ENCODE results near the gene SAPCD1. TPM values are rescaled to one million over a fixed set of nuclear protein-coding genes. Genes with fewer than 3 reads are reported as not detected.
A peak's percentile ranks its signal among the peaks of the same experiment; 100 is the strongest.

SAPCD1 gene
- polyA plus RNA-seq (2013, experiment 1 of 2): 2.3 TPM
- 4.5 TPM for polyA plus RNA-seq (2013, experiment 2 of 2)

DNA sequence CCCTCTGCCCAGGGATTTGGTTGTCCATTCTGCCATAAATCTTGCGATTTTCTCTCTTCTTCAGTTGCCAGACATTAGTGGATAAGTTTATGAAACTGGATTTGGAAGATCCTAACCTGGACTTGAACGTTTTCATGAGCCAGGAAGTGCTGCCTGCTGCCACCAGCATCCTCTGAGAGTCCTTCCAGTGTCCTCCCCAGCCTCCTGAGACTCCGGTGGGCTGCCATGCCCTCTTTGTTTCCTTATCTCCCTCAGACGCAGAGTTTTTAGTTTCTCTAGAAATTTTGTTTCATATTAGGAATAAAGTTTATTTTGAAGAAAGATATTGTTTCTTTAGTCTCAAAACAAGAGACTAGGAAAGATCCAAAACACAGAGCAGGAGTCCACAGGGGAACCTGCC, at the start of gene SAPCD1:
SAPCD1 (plus strand) TSS at position 301 of the 400 bp plus-strand sequence. CDS start 399 bp downstream, outside the sequence.
- 0 out of 2 replicates have a peak within 1 kb of the TSS, but pooled peaks have one; percentile 1 for H3K9ac ChIP-seq (ENCODE audit: low read depth, low read length)
- H3K36me3 ChIP-seq (ENCODE audit: insufficient read depth, low read length): peaks cover 36% of the 10 kb centered on the region; the same call in 1 of the 2 replicates
- 85% methylated on average over 3 of the region's 4 CpGs for WGBS

DNA sequence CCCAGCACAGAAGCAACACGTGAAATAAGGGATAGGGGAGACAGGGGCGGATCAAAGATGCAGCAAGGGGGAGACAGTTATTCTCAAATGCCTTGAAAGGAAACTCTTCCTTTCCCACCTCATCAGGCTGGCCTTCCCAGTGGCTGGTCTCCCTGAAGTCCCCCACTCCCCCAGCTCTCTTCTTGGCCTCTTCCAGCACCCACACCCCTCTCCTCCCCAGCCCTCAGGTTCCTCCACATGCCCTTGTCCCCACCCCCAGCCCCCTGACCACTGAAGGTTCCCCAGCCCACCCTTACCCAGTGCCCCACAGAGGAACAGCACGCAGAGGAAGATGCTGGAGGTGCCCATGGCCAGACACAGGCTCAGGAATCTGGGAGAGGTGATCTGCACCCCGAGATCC, 49.0 kb upstream of the SAPCD1 start:
- H3K36me3 ChIP-seq (ENCODE audit: insufficient read depth, low read length): no peaks in the 10 kb centered on the region
- no peak overlapping the region for H3K9ac ChIP-seq (ENCODE audit: low read depth, low read length)
- WGBS: 52% methylated on average over 4 of the region's 4 CpGs
- peaks cover 33% of the 10 kb centered on the region for H3K4me1 ChIP-seq (ENCODE audit: insufficient read depth, low read length)
- no peaks in the 10 kb centered on the region for H3K27me3 ChIP-seq (ENCODE audit: insufficient read depth, low read length)
- H3K4me3 ChIP-seq (ENCODE audit: low read length): no peak overlapping the region
- H3K9me3 ChIP-seq (ENCODE audit: insufficient read depth, low read depth, low read length): no peaks in the 10 kb centered on the region
- no peak overlapping the region for H3K27ac ChIP-seq (ENCODE audit: low read depth, low read length)

More for the DNA sequence above, at the start of gene SAPCD1:
- peaks cover 8% of the 10 kb centered on the region; the same call in 1 of the 2 replicates for H3K4me1 ChIP-seq (ENCODE audit: insufficient read depth, low read length)
- peak within 1 kb of the TSS; percentile 51; the same call in 1 of the 2 replicates for H3K27ac ChIP-seq (ENCODE audit: low read depth, low read length)
- no peaks in the 10 kb centered on the region for H3K27me3 ChIP-seq (ENCODE audit: insufficient read depth, low read length)
- H3K9me3 ChIP-seq (ENCODE audit: insufficient read depth, low read depth, low read length): no peaks in the 10 kb centered on the region
- no peak within 1 kb of the TSS for H3K4me3 ChIP-seq (ENCODE audit: low read length)

GRCh38 chr6:31713991-31714684, 48.3 kb upstream of the SAPCD1 start:
- H3K27me3 ChIP-seq (ENCODE audit: insufficient read depth, low read length): no peaks in the 10 kb centered on the region
- H3K27ac ChIP-seq (ENCODE audit: low read depth, low read length): 0 out of 2 replicates have a peak overlapping the region, but pooled peaks have one; percentile 7
- WGBS: 19% methylated on average over 5 of the region's 5 CpGs
- no peak overlapping the region for H3K4me3 ChIP-seq (ENCODE audit: low read length)
- peaks cover 36% of the 10 kb centered on the region for H3K4me1 ChIP-seq (ENCODE audit: insufficient read depth, low read length)
- no peaks in the 10 kb centered on the region for H3K9me3 ChIP-seq (ENCODE audit: insufficient read depth, low read depth, low read length)
- no peaks in the 10 kb centered on the region for H3K36me3 ChIP-seq (ENCODE audit: insufficient read depth, low read length)
- H3K9ac ChIP-seq (ENCODE audit: low read depth, low read length): no peak overlapping the region

DNA sequence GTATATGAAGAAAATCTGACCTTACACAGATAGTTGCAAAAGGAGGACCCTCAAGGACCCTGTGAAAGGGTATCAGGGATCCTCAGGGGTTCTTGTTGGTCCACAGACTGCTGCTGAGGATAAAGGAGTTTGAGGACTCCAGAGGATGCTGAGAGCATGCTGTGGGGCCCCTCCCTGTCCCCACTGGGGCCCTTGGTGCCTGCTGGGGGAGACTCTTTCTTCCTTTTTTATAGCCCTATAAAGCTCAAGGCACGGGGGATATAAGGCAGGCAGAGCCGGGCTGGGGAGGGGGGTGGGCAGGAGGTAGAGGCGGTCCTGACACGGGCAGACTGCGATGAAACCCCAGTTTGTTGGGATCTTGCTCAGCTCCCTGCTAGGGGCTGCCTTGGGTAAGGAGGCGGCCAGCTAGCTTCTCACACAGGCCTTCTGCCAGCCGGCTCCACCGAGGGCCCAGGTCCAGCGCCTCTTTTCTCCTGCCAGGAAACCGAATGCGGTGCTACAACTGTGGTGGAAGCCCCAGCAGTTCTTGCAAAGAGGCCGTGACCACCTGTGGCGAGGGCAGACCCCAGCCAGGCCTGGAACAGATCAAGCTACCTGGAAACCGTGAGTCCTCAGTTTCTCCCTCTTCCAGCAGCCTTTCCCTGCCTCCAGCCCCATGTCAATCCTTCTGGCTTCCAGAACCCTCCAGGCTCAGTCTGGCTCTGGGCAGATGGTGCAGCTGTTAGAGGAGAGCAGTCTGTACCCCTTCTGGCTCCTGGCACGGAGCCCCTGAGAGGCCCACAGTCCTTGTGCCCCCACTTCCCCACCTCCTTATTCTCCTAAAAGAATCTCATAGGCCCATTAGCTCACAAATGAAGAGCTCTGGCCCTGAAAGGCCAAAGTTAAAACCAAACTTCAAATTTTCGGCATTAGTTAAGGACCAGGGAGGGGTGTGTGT, 47.2 kb upstream of the SAPCD1 start, which contains the start of gene LY6G6D:
LY6G6D (plus strand) TSS at position 327 of the 937 bp plus-strand sequence; CDS start at position 335, 8 bp downstream.
- H3K9me3 ChIP-seq (ENCODE audit: insufficient read depth, low read depth, low read length): no peaks in the 10 kb centered on the region
- no peaks in the 10 kb centered on the region for H3K27me3 ChIP-seq (ENCODE audit: insufficient read depth, low read length)
- no peak within 1 kb of the TSS for H3K4me3 ChIP-seq (ENCODE audit: low read length)
- H3K9ac ChIP-seq (ENCODE audit: low read depth, low read length): no peak within 1 kb of the TSS
- H3K4me1 ChIP-seq (ENCODE audit: insufficient read depth, low read length): peaks cover 36% of the 10 kb centered on the region
- no peaks in the 10 kb centered on the region for H3K36me3 ChIP-seq (ENCODE audit: insufficient read depth, low read length)
- 0 out of 2 replicates have a peak within 1 kb of the TSS, but pooled peaks have one; percentile 7 for H3K27ac ChIP-seq (ENCODE audit: low read depth, low read length)
- WGBS: 60% methylated on average over 15 of the region's 16 CpGs

DNA sequence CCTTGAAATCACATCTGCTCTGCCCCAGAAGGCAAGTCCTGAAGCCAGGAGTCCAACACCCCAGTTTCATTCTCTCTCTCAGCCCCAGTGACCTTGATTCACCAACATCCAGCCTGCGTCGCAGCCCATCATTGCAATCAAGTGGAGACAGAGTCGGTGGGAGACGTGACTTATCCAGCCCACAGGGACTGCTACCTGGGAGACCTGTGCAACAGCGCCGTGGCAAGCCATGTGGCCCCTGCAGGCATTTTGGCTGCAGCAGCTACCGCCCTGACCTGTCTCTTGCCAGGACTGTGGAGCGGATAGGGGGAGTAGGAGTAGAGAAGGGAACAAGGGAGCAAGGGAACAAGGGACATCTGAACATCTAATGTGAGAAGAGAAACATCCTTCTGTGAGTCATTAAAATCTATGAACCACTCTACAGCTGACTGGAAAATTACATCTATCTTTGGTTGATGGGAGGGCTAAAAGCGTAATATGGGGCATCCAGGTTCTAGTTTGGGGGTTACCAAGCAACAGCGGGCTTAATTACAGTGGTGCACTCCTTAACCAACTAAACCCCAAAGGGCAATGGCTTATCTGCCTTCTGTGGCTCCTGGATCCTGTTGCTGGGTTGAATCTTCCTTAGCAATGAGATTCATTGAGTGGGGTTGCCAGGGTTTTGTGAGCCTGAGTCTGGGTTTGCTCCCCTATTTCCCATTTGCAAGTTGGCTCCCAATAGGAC, 44.8 kb upstream of the SAPCD1 start:
- Histone ChIP-seq H3K9me3 (ENCODE audit: insufficient read depth, low read depth, low read length) (no peaks in the 10 kb centered on the region), H3K36me3 (ENCODE audit: insufficient read depth, low read length) (no peaks in the 10 kb centered on the region), H3K9ac (ENCODE audit: low read depth, low read length) (no peak overlapping the region), H3K4me3 (ENCODE audit: low read length) (no peak overlapping the region), H3K4me1 (ENCODE audit: insufficient read depth, low read length) (peaks cover 36% of the 10 kb centered on the region), H3K27me3 (ENCODE audit: insufficient read depth, low read length) (no peaks in the 10 kb centered on the region), H3K27ac (ENCODE audit: low read depth, low read length) (no peak overlapping the region)
- WGBS: 72% methylated on average over 10 of the region's 10 CpGs

DNA sequence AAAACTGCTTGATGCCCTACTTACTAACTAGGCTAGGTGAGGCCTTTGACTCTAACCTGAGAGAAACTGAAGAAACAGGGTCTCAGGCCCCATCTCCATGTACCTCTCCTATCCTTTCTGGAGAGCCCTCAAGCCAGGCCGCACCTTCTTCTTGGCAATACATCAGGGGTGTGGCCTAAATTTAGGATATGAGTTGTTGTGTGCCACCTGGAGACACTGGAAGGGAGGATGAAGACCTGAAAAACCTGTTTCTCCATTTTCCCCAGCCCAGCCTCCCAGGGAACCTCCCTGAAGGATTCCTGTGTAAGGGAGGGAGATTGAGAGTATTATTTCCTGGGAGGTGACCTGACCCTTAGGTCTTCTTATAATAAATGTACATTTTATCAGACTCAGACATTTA, 44.2 kb upstream of the SAPCD1 start:
- Histone ChIP-seq H3K27me3 (ENCODE audit: insufficient read depth, low read length) (no peaks in the 10 kb centered on the region), H3K27ac (ENCODE audit: low read depth, low read length) (no peak overlapping the region), H3K9ac (ENCODE audit: low read depth, low read length) (no peak overlapping the region), H3K36me3 (ENCODE audit: insufficient read depth, low read length) (no peaks in the 10 kb centered on the region), H3K9me3 (ENCODE audit: insufficient read depth, low read depth, low read length) (no peaks in the 10 kb centered on the region), H3K4me3 (ENCODE audit: low read length) (no peak overlapping the region), H3K4me1 (ENCODE audit: insufficient read depth, low read length) (peaks cover 34% of the 10 kb centered on the region)
- WGBS: no CpG with 5 or more reads among the region's 1 CpG

GRCh38 chr6:31719001-31719400, 43.5 kb upstream of the SAPCD1 start:
- Histone ChIP-seq H3K4me3 (ENCODE audit: low read length) (no peak overlapping the region), H3K4me1 (ENCODE audit: insufficient read depth, low read length) (peaks cover 28% of the 10 kb centered on the region), H3K27me3 (ENCODE audit: insufficient read depth, low read length) (no peaks in the 10 kb centered on the region), H3K9me3 (ENCODE audit: insufficient read depth, low read depth, low read length) (no peaks in the 10 kb centered on the region), H3K27ac (ENCODE audit: low read depth, low read length) (no peak overlapping the region), H3K36me3 (ENCODE audit: insufficient read depth, low read length) (no peaks in the 10 kb centered on the region), H3K9ac (ENCODE audit: low read depth, low read length) (no peak overlapping the region)
- 89% methylated on average over 6 of the region's 6 CpGs for WGBS

DNA sequence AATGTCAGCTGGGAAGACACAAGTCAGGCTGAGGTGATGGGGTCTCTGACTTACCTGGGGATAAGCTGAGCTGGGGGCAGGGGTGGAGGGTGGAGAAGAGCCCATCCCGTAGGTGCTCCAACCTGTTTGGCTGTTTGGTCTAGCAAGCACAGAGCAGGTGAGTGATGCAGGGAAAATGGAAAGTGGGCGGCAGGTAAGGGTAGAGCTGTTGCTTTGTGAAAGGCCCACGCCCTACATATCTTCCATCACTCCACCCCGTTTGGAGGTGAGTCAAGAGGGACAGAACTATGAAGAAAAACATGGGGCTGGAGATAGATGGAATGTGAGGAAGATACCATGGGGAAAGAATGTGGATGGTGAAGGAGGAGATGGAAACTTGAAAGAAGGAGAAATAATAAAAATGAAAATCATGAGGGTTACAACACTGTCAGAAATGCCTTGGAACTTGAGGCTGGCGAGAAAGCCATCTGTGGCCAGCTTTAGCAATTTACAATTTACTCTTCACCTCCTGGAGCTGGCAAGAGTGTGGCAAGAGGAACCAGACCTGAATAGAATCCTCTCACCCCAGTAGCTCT, 42.2 kb upstream of the SAPCD1 start:
- H3K9me3 ChIP-seq (ENCODE audit: insufficient read depth, low read depth, low read length): no peaks in the 10 kb centered on the region
- no peaks in the 10 kb centered on the region for H3K27me3 ChIP-seq (ENCODE audit: insufficient read depth, low read length)
- H3K36me3 ChIP-seq (ENCODE audit: insufficient read depth, low read length): no peaks in the 10 kb centered on the region
- 96% methylated on average over 5 of the region's 5 CpGs for WGBS
- no peak overlapping the region for H3K27ac ChIP-seq (ENCODE audit: low read depth, low read length)
- H3K4me3 ChIP-seq (ENCODE audit: low read length): no peak overlapping the region
- no peak overlapping the region for H3K9ac ChIP-seq (ENCODE audit: low read depth, low read length)
- H3K4me1 ChIP-seq (ENCODE audit: insufficient read depth, low read length): peaks cover 16% of the 10 kb centered on the region

GRCh38 chr6:31721351-31722020, 41.0 kb upstream of the SAPCD1 start, which contains the start of gene LY6G6C:
Gene LY6G6C (minus strand): TSS chr6:31721746. CDS start chr6:31721679, 67 bp downstream.
- Histone ChIP-seq H3K4me1 (ENCODE audit: insufficient read depth, low read length) (peaks cover 15% of the 10 kb centered on the region), H3K36me3 (ENCODE audit: insufficient read depth, low read length) (peaks cover 9% of the 10 kb centered on the region), H3K27ac (ENCODE audit: low read depth, low read length) (no peak within 1 kb of the TSS), H3K27me3 (ENCODE audit: insufficient read depth, low read length) (no peaks in the 10 kb centered on the region), H3K9me3 (ENCODE audit: insufficient read depth, low read depth, low read length) (no peaks in the 10 kb centered on the region), H3K9ac (ENCODE audit: low read depth, low read length) (no peak within 1 kb of the TSS), H3K4me3 (ENCODE audit: low read length) (no peak within 1 kb of the TSS)
- WGBS: 87% methylated on average over 3 of the region's 4 CpGs

DNA sequence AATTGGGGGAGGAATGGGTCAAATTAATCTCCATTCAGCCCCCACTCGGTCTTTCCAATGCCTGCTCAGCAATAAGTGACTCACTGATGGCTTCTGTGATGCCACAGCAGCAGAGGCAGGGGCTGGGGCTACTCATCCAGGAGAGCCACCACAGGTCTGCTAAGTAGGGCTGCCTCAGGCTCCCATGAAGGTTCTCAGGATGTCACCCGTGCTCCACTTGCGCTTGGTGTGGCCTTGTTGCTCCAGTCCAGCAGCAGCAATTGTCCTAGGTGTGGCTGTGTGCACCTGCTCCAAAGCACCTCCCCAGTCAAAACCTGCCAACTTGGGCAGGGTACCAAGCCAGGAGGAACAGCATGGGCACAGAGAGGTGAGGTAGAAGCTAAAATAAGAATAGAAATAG, 40.3 kb upstream of the SAPCD1 start:
- peaks cover 16% of the 10 kb centered on the region for H3K36me3 ChIP-seq (ENCODE audit: insufficient read depth, low read length)
- no peak overlapping the region for H3K9ac ChIP-seq (ENCODE audit: low read depth, low read length)
- WGBS: 92% methylated on average over 3 of the region's 3 CpGs
- peaks cover 15% of the 10 kb centered on the region for H3K4me1 ChIP-seq (ENCODE audit: insufficient read depth, low read length)
- no peak overlapping the region for H3K4me3 ChIP-seq (ENCODE audit: low read length)
- no peak overlapping the region for H3K27ac ChIP-seq (ENCODE audit: low read depth, low read length)
- H3K27me3 ChIP-seq (ENCODE audit: insufficient read depth, low read length): no peaks in the 10 kb centered on the region
- H3K9me3 ChIP-seq (ENCODE audit: insufficient read depth, low read depth, low read length): no peaks in the 10 kb centered on the region
